K562 (cell line): ENCODE data around the gene DST.

Experiments used
- CTCF ChIP-seq, 3 experiments: IDR thresholded peaks in 2 of 3; conservative IDR thresholded peaks in 1 of 3; 2 replicates each; pipeline ENCODE4 v1.5.1; 2011 to 2012; ENCODE audit warnings: low read length in 3 of 3, mild to moderate bottlenecking in 3 of 3, control low read depth in 2 of 3, improper control_type of control experiment in 1 of 3, inconsistent platforms in 1 of 3, low read depth in 1 of 3, mixed read lengths in 1 of 3, moderate library complexity in 1 of 3; ENCODE audit not compliant: insufficient read depth in 2 of 3
- FOXA1 ChIP-seq: fragments of 450-650 bp; IDR thresholded peaks from 2 replicates; pipeline ENCODE4 v1.6.1; 2016; ENCODE audit warnings: mild to moderate bottlenecking, borderline replicate concordance
- MAZ ChIP-seq, 2 experiments: fragments of 450-650 bp in 1 of 2; sonication (generic) in 1 of 2; formaldehyde crosslinking; IDR thresholded peaks in 1 of 2; conservative IDR thresholded peaks in 1 of 2; 2 replicates each; pipeline versions ENCODE4 v1.4.0 to v1.5.0; 2020; ENCODE audit warnings: mild to moderate bottlenecking in 1 of 2, missing genetic modification reagents in 1 of 2
- NR3C1 ChIP-seq: sonication (generic); formaldehyde crosslinking; IDR thresholded peaks from 2 replicates; pipeline ENCODE4 v1.8.1; 2022; ENCODE audit warnings: missing genetic modification reagents
- POLR2A ChIP-seq: fragments of 450-650 bp; conservative IDR thresholded peaks from 2 replicates; pipeline ENCODE4 v1.6.1; 2016
- SP1 ChIP-seq: sonication (generic); formaldehyde crosslinking; IDR thresholded peaks from 2 replicates; pipeline ENCODE4 v1.8.1; 2022; ENCODE audit warnings: mild to moderate bottlenecking, missing genetic modification reagents
- VEZF1 ChIP-seq: fragments of 200-800 bp; sonication (Bioruptor generic); IDR thresholded peaks from 2 replicates; pipeline ENCODE4 v1.6.1; 2017; ENCODE audit warnings: missing genetic modification characterization, missing compliant biosample characterization
- YBX1 ChIP-seq: fragments of 450-650 bp; IDR thresholded peaks from 2 replicates; pipeline ENCODE4 v1.7.1; 2016; ENCODE audit warnings: mild to moderate bottlenecking
- ZNF175 ChIP-seq: fragments of 200-800 bp; sonication (Bioruptor generic); IDR thresholded peaks from 2 replicates; pipeline ENCODE4 v1.6.1; 2016; ENCODE audit warnings: low read depth, mild to moderate bottlenecking, missing genetic modification characterization, missing compliant biosample characterization
- ZNF592 ChIP-seq: fragments of 450-650 bp; IDR thresholded peaks from 2 replicates; pipeline ENCODE4 v1.6.1; 2017; ENCODE audit warnings: antibody characterized with exemption, mild to moderate bottlenecking
- ZSCAN32 ChIP-seq: fragments of 450-650 bp; formaldehyde crosslinking; IDR thresholded peaks from 2 replicates; pipeline ENCODE4 v1.4.0; 2020; ENCODE audit warnings: mild to moderate bottlenecking, moderate library complexity

GRCh38 chr6:56550301-56550700, 92.4 kb downstream of the DST start:
- TF ChIP-seq VEZF1 (CRISPR knock-in tag) (no peak), SP1 (CRISPR knock-in tag) (no peak), CTCF (IDR thresholded peaks at IDR 0.05 in 2 of 3, conservative IDR thresholded peaks at IDR 0.05 in 1 of 3; ENCODE audit: insufficient read depth in 2 of 3, low read depth in 1 of 3, low read length in 3 of 3) (no peak), ZNF592 (no peak), MAZ (CRISPR knock-in tag; conservative IDR thresholded peaks at IDR 0.05 in 1 of 2, IDR thresholded peaks at IDR 0.05 in 1 of 2) (no peak), ZSCAN32 (CRISPR knock-in tag) (no peak), NR3C1 (no peak), FOXA1 (no peak), POLR2A (no peak), YBX1 (no peak), ZNF175 (CRISPR knock-in tag) (no peak)
